Cardiac fibroblast (primary cell): ENCODE data around the gene FNIP2.

ENCODE experiments used
- DNase-seq, 2 donors: peaks; one replicate each; pipeline versions ENCODE4 v3.0.0 to v3.0.0-alpha.2; 2010; ENCODE audit warnings: low read depth in 2 of 2
- H3K4me3 ChIP-seq, 2 donors: replicated peaks in 1 of 2; 1 replicate in 1 of 2; 2 replicates in 1 of 2; pipeline ENCODE4 v1.5.1; 2011; ENCODE audit warnings: low read depth in 2 of 2, low read length in 2 of 2, mild to moderate bottlenecking in 2 of 2, moderate library complexity in 1 of 2
- CTCF ChIP-seq: IDR thresholded peaks from one replicate; pipeline ENCODE4 v1.5.1; 2011; ENCODE audit warnings: low read depth, mild to moderate bottlenecking, low read length, inconsistent platforms

FNIP2 gene

GRCh38 chr4:158818560-158819140 is 49.8 kb downstream of the FNIP2 start:
- H3K4me3 ChIP-seq, result no peak overlapping the region
- peak in 1 of 2 donors; percentile 26 for DNase-seq
- no peak for TF ChIP-seq CTCF

- TF ChIP-seq CTCF, result no peak
- peak in 1 of 2 donors; percentile 3 for DNase-seq
- H3K4me3 ChIP-seq, result no peak overlapping the region
Measured at GRCh38 chr4:158819942-158820786, 51.3 kb downstream of the FNIP2 start.

- TF ChIP-seq CTCF, result no peak
- DNase-seq, result peak in 1 of 2 donors; percentile 60
- no peak overlapping the region for H3K4me3 ChIP-seq
Measured at GRCh38 chr4:158821228-158821971, 52.6 kb downstream of the FNIP2 start.

- no peak overlapping the region for H3K4me3 ChIP-seq
- no peak for TF ChIP-seq CTCF
- DNase-seq, result no peak
Measured at GRCh38 chr4:158822348-158822747, 53.5 kb downstream of the FNIP2 start.

GRCh38 chr4:158823461-158823873 is 54.6 kb downstream of the FNIP2 start:
- DNase-seq, result peak; percentile 46 to 88
- TF ChIP-seq CTCF, result no peak

GRCh38 chr4:158824425-158825274 is 55.8 kb downstream of the FNIP2 start:
- H3K4me3 ChIP-seq, result no peak overlapping the region
- no peak for TF ChIP-seq CTCF
- peak; percentile 42 to 59 for DNase-seq

More at GRCh38 chr4:158823461-158823873, 54.6 kb downstream of the FNIP2 start:
- no peak overlapping the region for H3K4me3 ChIP-seq
